Neuronal stem cell (in vitro differentiated cells): ENCODE results near the gene LPIN2.

Experiments used
- DNase-seq: peaks from one replicate; pipeline ENCODE4 v3.0.0-alpha.2; 2013; ENCODE audit warnings: low spot score
- H2AFZ ChIP-seq: one replicate; pipeline ENCODE4 v1.6.1; 2013; ENCODE audit warnings: mild to moderate bottlenecking, low read length, inconsistent platforms
- H2AK5ac ChIP-seq: 2 replicates; pipeline ENCODE4 v1.6.1; 2013; ENCODE audit warnings: low read depth, mild to moderate bottlenecking, inconsistent platforms, low read length, moderate library complexity, mixed read lengths
- H2BK120ac ChIP-seq: 2 replicates; pipeline ENCODE4 v1.6.1; 2013; ENCODE audit warnings: low read depth, mild to moderate bottlenecking, inconsistent platforms, low read length, moderate library complexity, mixed read lengths
- H2BK12ac ChIP-seq: one replicate; pipeline ENCODE4 v1.6.1; 2013; ENCODE audit warnings: low read length, inconsistent platforms
- H2BK15ac ChIP-seq: 2 replicates; pipeline ENCODE4 v1.6.1; 2013; ENCODE audit warnings: mild to moderate bottlenecking, low read length, inconsistent platforms, mixed read lengths
- H2BK5ac ChIP-seq: one replicate; pipeline ENCODE4 v1.6.1; 2013; ENCODE audit warnings: inconsistent platforms, mild to moderate bottlenecking, low read length, moderate library complexity
- H3K14ac ChIP-seq: one replicate; pipeline ENCODE4 v1.6.1; 2013; ENCODE audit warnings: low read length, inconsistent platforms
- H3K18ac ChIP-seq: 2 replicates; pipeline ENCODE4 v1.6.1; 2013; ENCODE audit warnings: low read length, inconsistent platforms
- H3K23ac ChIP-seq: 2 replicates; pipeline ENCODE4 v1.6.1; 2013; ENCODE audit warnings: low read depth, mild to moderate bottlenecking, mixed read lengths, low read length, inconsistent platforms; ENCODE audit not compliant: poor library complexity
- H3K27ac ChIP-seq: replicated peaks from 3 replicates; pipeline ENCODE4 v1.5.1; 2013; ENCODE audit warnings: low read length, inconsistent platforms
- H3K27me3 ChIP-seq, 3 experiments: 2 replicates each; pipeline ENCODE4 v1.6.1; 2013; ENCODE audit warnings: low read length in 3 of 3, mild to moderate bottlenecking in 2 of 3, inconsistent platforms in 1 of 3, low read depth in 1 of 3, mixed read lengths in 1 of 3, moderate library complexity in 1 of 3; ENCODE audit not compliant: control insufficient read depth in 3 of 3, insufficient read depth in 3 of 3
- H3K36me3 ChIP-seq, 2 donors: replicated peaks in 1 of 2; 2 replicates each; pipeline ENCODE4 v1.6.1; 2013; ENCODE audit warnings: low read length in 2 of 2; ENCODE audit not compliant: control insufficient read depth in 2 of 2, insufficient read depth in 2 of 2
- H3K4ac ChIP-seq: 2 replicates; pipeline ENCODE4 v1.6.1; 2013; ENCODE audit warnings: inconsistent platforms, mild to moderate bottlenecking, low read length, moderate library complexity
- H3K4me1 ChIP-seq, 2 donors: 1 replicate in 1 of 2; 2 replicates in 1 of 2; pipeline ENCODE4 v1.6.1; 2013; ENCODE audit warnings: low read length in 2 of 2, low read depth in 1 of 2; ENCODE audit not compliant: control insufficient read depth in 2 of 2, insufficient read depth in 1 of 2
- H3K4me2 ChIP-seq: one replicate; pipeline ENCODE4 v1.6.1; 2013; ENCODE audit warnings: mild to moderate bottlenecking, low read length, inconsistent platforms; ENCODE audit not compliant: insufficient read depth, poor library complexity, severe bottlenecking
- H3K4me3 ChIP-seq, 2 donors: 2 replicates each; pipeline ENCODE4 v1.5.1; 2013; ENCODE audit warnings: low read length in 2 of 2, mild to moderate bottlenecking in 2 of 2, inconsistent platforms in 1 of 2, moderate library complexity in 1 of 2
- H3K79me1 ChIP-seq: one replicate; pipeline ENCODE4 v1.6.1; 2013; ENCODE audit warnings: low read depth, mild to moderate bottlenecking, inconsistent platforms, low read length, moderate library complexity
- H3K9ac ChIP-seq: one replicate; pipeline ENCODE4 v1.6.1; 2013; ENCODE audit warnings: mild to moderate bottlenecking, low read depth, low read length, inconsistent platforms; ENCODE audit not compliant: poor library complexity
- H3K9me3 ChIP-seq, 2 donors: replicated peaks in 1 of 2; 2 replicates each; pipeline versions ENCODE3 to v1.6.1; 2013; ENCODE audit warnings: low read length in 2 of 2, mild to moderate bottlenecking in 2 of 2, inconsistent platforms in 1 of 2, low read depth in 1 of 2, mixed read lengths in 1 of 2, moderate library complexity in 1 of 2; ENCODE audit not compliant: control insufficient read depth in 2 of 2, insufficient read depth in 1 of 2
- H4K8ac ChIP-seq: one replicate; pipeline ENCODE4 v1.6.1; 2013; ENCODE audit warnings: low read depth, mild to moderate bottlenecking, inconsistent platforms, low read length, moderate library complexity
- H4K91ac ChIP-seq: one replicate; pipeline ENCODE4 v1.6.1; 2013; ENCODE audit warnings: low read length, low read depth, mild to moderate bottlenecking, inconsistent platforms; ENCODE audit not compliant: poor library complexity
- WGBS, 2 donors: extraction: QIAGEN DNeasy Blood & Tissue Kit; methylation state at CpG; one replicate each; pipeline ENCODE4 v1.1.7; 2013; ENCODE audit warnings: missing lambda C conversion rate in 2 of 2, mixed read lengths in 1 of 2; ENCODE audit not compliant: insufficient read length in 2 of 2, insufficient replicate concordance in 1 of 2; ENCODE audit errors: extremely low coverage in 2 of 2; 5-methylcytosine and 5-hydroxymethylcytosine counted together

The LPIN2 gene

GRCh38 chr18:2998644-2999043, 14.3 kb downstream of the LPIN2 start:
- no peak overlapping the region for H3K9ac ChIP-seq
- no peak overlapping the region for H2BK15ac ChIP-seq
- H3K27me3 ChIP-seq, result no peaks in the 10 kb centered on the region
- H3K4me2 ChIP-seq, result no peak overlapping the region
- H2AFZ ChIP-seq, result no peak overlapping the region
- no peak for DNase-seq
- peaks cover 7 to 32% of the 10 kb centered on the region in 2 donors for H3K9me3 ChIP-seq
- H4K91ac ChIP-seq, result no peak overlapping the region
- no peak overlapping the region for H3K4me3 ChIP-seq
- no peak overlapping the region for H3K14ac ChIP-seq
- no peak overlapping the region for H3K4ac ChIP-seq
- no peak overlapping the region for H2BK120ac ChIP-seq
- WGBS, 2 donors, result no CpG with 5 or more reads among the region's 3 CpGs
- peaks cover 3% of the 10 kb centered on the region for H3K79me1 ChIP-seq
- H2BK12ac ChIP-seq, result no peak overlapping the region
- no peak overlapping the region for H3K18ac ChIP-seq
- no peak overlapping the region for H4K8ac ChIP-seq
- H2AK5ac ChIP-seq, result no peak overlapping the region
- H3K4me1 ChIP-seq, result peaks cover 0 to 1% of the 10 kb centered on the region in 2 donors
- H3K27ac ChIP-seq, result no peak overlapping the region
- H3K36me3 ChIP-seq, result peaks cover 2 to 40% of the 10 kb centered on the region in 2 donors
- H3K23ac ChIP-seq, result no peak overlapping the region
- H2BK5ac ChIP-seq, result no peak overlapping the region

- Histone ChIP-seq H3K27me3 (no peaks in the 10 kb centered on the region), H3K4ac (no peak overlapping the region), H2BK120ac (no peak overlapping the region), H3K4me3 (no peak overlapping the region), H3K4me2 (no peak overlapping the region), H4K8ac (no peak overlapping the region), H2BK5ac (no peak overlapping the region), H3K23ac (no peak overlapping the region), H4K91ac (no peak overlapping the region), H3K79me1 (peaks cover 3% of the 10 kb centered on the region), H3K27ac (no peak overlapping the region), H3K36me3 (peaks cover 2 to 34% of the 10 kb centered on the region in 2 donors), H2AFZ (no peak overlapping the region), H2BK15ac (no peak overlapping the region), H3K4me1 (peaks cover 0 to 1% of the 10 kb centered on the region in 2 donors), H2BK12ac (no peak overlapping the region), H2AK5ac (no peak overlapping the region), H3K9ac (no peak overlapping the region), H3K14ac (no peak overlapping the region), H3K18ac (no peak overlapping the region), H3K9me3 (peaks cover 7 to 28% of the 10 kb centered on the region in 2 donors)
- no CpG with 5 or more reads among the region's 4 CpGs for WGBS, 2 donors
- DNase-seq, result no peak
Measured at GRCh38 chr18:2997846-2998564, 14.9 kb downstream of the LPIN2 start.

GRCh38 chr18:2997429-2997828, 15.5 kb downstream of the LPIN2 start:
- Histone ChIP-seq H4K8ac (no peak overlapping the region), H3K4me2 (no peak overlapping the region), H3K9me3 (peaks cover 4 to 22% of the 10 kb centered on the region in 2 donors), H3K36me3 (peaks cover 0 to 28% of the 10 kb centered on the region in 2 donors), H3K79me1 (peaks cover 3% of the 10 kb centered on the region), H2BK5ac (no peak overlapping the region), H3K4me1 (peaks cover 0 to 1% of the 10 kb centered on the region in 2 donors), H3K23ac (no peak overlapping the region), H2AK5ac (no peak overlapping the region), H2BK15ac (no peak overlapping the region), H3K14ac (no peak overlapping the region), H3K4ac (no peak overlapping the region), H2BK12ac (no peak overlapping the region), H3K4me3 (no peak overlapping the region), H3K18ac (no peak overlapping the region), H4K91ac (no peak overlapping the region), H3K27ac (no peak overlapping the region), H2AFZ (no peak overlapping the region), H3K27me3 (no peaks in the 10 kb centered on the region), H3K9ac (no peak overlapping the region), H2BK120ac (no peak overlapping the region)
- DNase-seq, result no peak

- DNase-seq, result no peak
- Histone ChIP-seq H2AK5ac (no peak overlapping the region), H4K8ac (no peak overlapping the region), H2AFZ (no peak overlapping the region), H3K4me2 (no peak overlapping the region), H3K23ac (no peak overlapping the region), H3K14ac (no peak overlapping the region), H2BK12ac (no peak overlapping the region), H3K9me3 (peaks cover 0 to 19% of the 10 kb centered on the region in 2 donors), H3K4ac (no peak overlapping the region), H3K79me1 (peaks cover 6% of the 10 kb centered on the region), H2BK5ac (no peak overlapping the region), H3K4me3 (no peak overlapping the region), H3K18ac (no peak overlapping the region), H3K9ac (no peak overlapping the region), H3K4me1 (peaks cover 0 to 1% of the 10 kb centered on the region in 2 donors), H2BK15ac (no peak overlapping the region), H3K27ac (no peak overlapping the region), H3K27me3 (no peaks in the 10 kb centered on the region), H3K36me3 (peaks cover 0 to 11% of the 10 kb centered on the region in 2 donors), H4K91ac (no peak overlapping the region), H2BK120ac (no peak overlapping the region)
- no CpG with 5 or more reads among the region's 6 CpGs for WGBS, 2 donors
Measured at GRCh38 chr18:2994603-2995432, 18.1 kb downstream of the LPIN2 start.
